Fibroblast of skin of left biceps (primary cell): ENCODE measurements around the gene EPSTI1.
"Not testable (repeated sequence)": the region's sequence is repeated elsewhere in the genome, so short reads cannot be mapped to it uniquely, and the experiment has no call there.

Experiments
- DNase-seq, 2 experiments: peaks; one replicate each; pipeline ENCODE4 v3.0.0-alpha.2; 2013; ENCODE audit warnings: low read depth in 2 of 2

Gene EPSTI1

GRCh38 chr13:42991898-42992763 is at the start of gene EPSTI1:
EPSTI1 (minus strand) TSS chr13:42992241; CDS start chr13:42992165, 76 bp downstream.
- DNase-seq, result no peak

GRCh38 chr13:43041369-43041921 is 49.4 kb upstream of the EPSTI1 start:
- no peak for DNase-seq

- not testable (repeated sequence) for DNase-seq
Measured at GRCh38 chr13:43040581-43041368, 48.7 kb upstream of the EPSTI1 start.

- no peak for DNase-seq
Measured at GRCh38 chr13:43039966-43040365, 47.9 kb upstream of the EPSTI1 start.

- DNase-seq, result no peak
Measured at GRCh38 chr13:43036351-43037250, 44.6 kb upstream of the EPSTI1 start.

GRCh38 chr13:43033038-43033437 is 41.0 kb upstream of the EPSTI1 start:
- no peak for DNase-seq

- DNase-seq, result no peak
Measured at GRCh38 chr13:43031881-43032280, 39.8 kb upstream of the EPSTI1 start.

- no peak for DNase-seq
Measured at GRCh38 chr13:43030548-43030947, 38.5 kb upstream of the EPSTI1 start.

- DNase-seq, result no peak
Measured at GRCh38 chr13:43026262-43026661, 34.2 kb upstream of the EPSTI1 start.

- peak; percentile 59 to 61 for DNase-seq
Measured at GRCh38 chr13:43023289-43023963, 31.4 kb upstream of the EPSTI1 start, which contains the start of gene DNAJC15. DNAJC15 (plus strand) TSS chr13:43023586; CDS start chr13:43023627, 41 bp downstream.

GRCh38 chr13:43022934-43023288 is 30.9 kb upstream of the EPSTI1 start:
- no peak for DNase-seq

GRCh38 chr13:43021926-43022670 is 30.1 kb upstream of the EPSTI1 start:
- DNase-seq, result peak; percentile 89 to 90

GRCh38 chr13:43020794-43021193 is 28.8 kb upstream of the EPSTI1 start:
- no peak for DNase-seq

GRCh38 chr13:43019811-43020210 is 27.8 kb upstream of the EPSTI1 start:
- no peak for DNase-seq

- no peak for DNase-seq
Measured at GRCh38 chr13:43016226-43016625, 24.2 kb upstream of the EPSTI1 start.

GRCh38 chr13:43014162-43014561 is 22.1 kb upstream of the EPSTI1 start:
- DNase-seq, result no peak

- DNase-seq, result no peak
Measured at GRCh38 chr13:43009506-43009905, 17.5 kb upstream of the EPSTI1 start.

- no peak for DNase-seq
Measured at GRCh38 chr13:43008596-43008995, 16.6 kb upstream of the EPSTI1 start.

- DNase-seq, result peak in 1 of 2 experiments; percentile 51
Measured at GRCh38 chr13:43006893-43007631, 15.0 kb upstream of the EPSTI1 start.
